CD4-positive, alpha-beta T cell treated with Interleukin-12 subunit alpha and Interleukin-12 subunit beta, for 1 hour (primary cell): Measurements from ENCODE around the gene SMIM24.
"Not testable (repeated sequence)": the region's sequence is repeated elsewhere in the genome, so short reads cannot be mapped to it uniquely, and the experiment has no call there.

ENCODE experiments used
- DNase-seq: peaks from one replicate; pipeline ENCODE4 v3.0.0-alpha.2; 2020

SMIM24 gene

GRCh38 chr19:3480383-3481091 lies at the start of gene SMIM24:
Gene SMIM24, minus strand, starts transcription at chr19:3480525. Its CDS starts 62 bp downstream, at chr19:3480463.
- DNase-seq: no peak

GRCh38 chr19:3529299-3529698 lies 49.0 kb upstream of the SMIM24 start:
- not testable (repeated sequence) for DNase-seq

GRCh38 chr19:3528539-3529211 lies 48.4 kb upstream of the SMIM24 start:
- DNase-seq: no peak

- no peak for DNase-seq
These were observed 47.8 kb upstream of the SMIM24 start for GRCh38 chr19:3528080-3528479.

GRCh38 chr19:3527238-3527910 lies 47.0 kb upstream of the SMIM24 start:
- DNase-seq: no peak

- DNase-seq: no peak
These were observed 46.3 kb upstream of the SMIM24 start for GRCh38 chr19:3526507-3527237.

- no peak for DNase-seq
These were observed 44.7 kb upstream of the SMIM24 start for GRCh38 chr19:3524904-3525451.

- no peak for DNase-seq
These were observed 43.9 kb upstream of the SMIM24 start for GRCh38 chr19:3524078-3524842.

- DNase-seq: no peak
These were observed 43.2 kb upstream of the SMIM24 start for GRCh38 chr19:3523361-3524077.

GRCh38 chr19:3522421-3523360 lies 42.4 kb upstream of the SMIM24 start:
- no peak for DNase-seq

GRCh38 chr19:3521104-3521445 lies 40.8 kb upstream of the SMIM24 start:
- DNase-seq: no peak

- no peak for DNase-seq
These were observed 40.1 kb upstream of the SMIM24 start for GRCh38 chr19:3520166-3521103.

GRCh38 chr19:3519126-3519525 lies 38.8 kb upstream of the SMIM24 start:
- DNase-seq: no peak

GRCh38 chr19:3518659-3519058 lies 38.3 kb upstream of the SMIM24 start:
- DNase-seq: no peak

GRCh38 chr19:3518255-3518654 lies 37.9 kb upstream of the SMIM24 start:
- DNase-seq: no peak

GRCh38 chr19:3517638-3518037 lies 37.3 kb upstream of the SMIM24 start:
- DNase-seq: no peak

GRCh38 chr19:3516675-3517207 lies 36.4 kb upstream of the SMIM24 start:
- peak; percentile 61 for DNase-seq

- no peak for DNase-seq
These were observed 35.6 kb upstream of the SMIM24 start for GRCh38 chr19:3515891-3516422.

GRCh38 chr19:3514930-3515329 lies 34.6 kb upstream of the SMIM24 start:
- DNase-seq: no peak
